ENCODE data around the gene KLF7.

Gene KLF7

GRCh38 chr2:207130958-207131521 lies 34.7 kb downstream of the KLF7 start:
- H3K4me3 Mint-ChIP-seq = no peak overlapping the region
- no peaks in the 10 kb centered on the region for H3K9me3 Mint-ChIP-seq
- ATAC-seq = no peak
- H3K27me3 Mint-ChIP-seq = no peaks in the 10 kb centered on the region
- H3K27ac Mint-ChIP-seq = peak overlapping the region; percentile 38
- peaks cover 49% of the 10 kb centered on the region for H3K36me3 Mint-ChIP-seq
- H3K4me1 Mint-ChIP-seq = peaks cover 68% of the 10 kb centered on the region

- peaks cover 49% of the 10 kb centered on the region for H3K36me3 Mint-ChIP-seq
- no peaks in the 10 kb centered on the region for H3K9me3 Mint-ChIP-seq
- H3K27ac Mint-ChIP-seq = no peak overlapping the region
- ATAC-seq = no peak
- H3K4me3 Mint-ChIP-seq = no peak overlapping the region
- no peaks in the 10 kb centered on the region for H3K27me3 Mint-ChIP-seq
- peaks cover 59% of the 10 kb centered on the region for H3K4me1 Mint-ChIP-seq
These were observed 35.9 kb downstream of the KLF7 start for GRCh38 chr2:207129821-207130220.

GRCh38 chr2:207128867-207129266 lies 36.9 kb downstream of the KLF7 start:
- Mint-ChIP-seq H3K9me3 (no peaks in the 10 kb centered on the region), H3K4me1 (peaks cover 53% of the 10 kb centered on the region)

GRCh38 chr2:207126724-207127308 lies 38.9 kb downstream of the KLF7 start:
- Mint-ChIP-seq H3K27ac (no peak overlapping the region), H3K4me1 (peaks cover 55% of the 10 kb centered on the region)

More at GRCh38 chr2:207128867-207129266, 36.9 kb downstream of the KLF7 start:
- no peaks in the 10 kb centered on the region for H3K27me3 Mint-ChIP-seq
- H3K4me3 Mint-ChIP-seq = no peak overlapping the region
- no peak overlapping the region for H3K27ac Mint-ChIP-seq
- H3K36me3 Mint-ChIP-seq = peaks cover 45% of the 10 kb centered on the region
- no peak for ATAC-seq

GRCh38 chr2:207123776-207124391 lies 41.9 kb downstream of the KLF7 start:
- Mint-ChIP-seq H3K9me3 (no peaks in the 10 kb centered on the region), H3K4me1 (peaks cover 50% of the 10 kb centered on the region), H3K4me3 (no peak overlapping the region), H3K27ac (no peak overlapping the region), H3K36me3 (peaks cover 52% of the 10 kb centered on the region), H3K27me3 (no peaks in the 10 kb centered on the region)
- no peak for ATAC-seq

More at GRCh38 chr2:207126724-207127308, 38.9 kb downstream of the KLF7 start:
- no peaks in the 10 kb centered on the region for H3K9me3 Mint-ChIP-seq
- peaks cover 50% of the 10 kb centered on the region for H3K36me3 Mint-ChIP-seq
- H3K27me3 Mint-ChIP-seq = no peaks in the 10 kb centered on the region
- no peak for ATAC-seq
- H3K4me3 Mint-ChIP-seq = no peak overlapping the region

GRCh38 chr2:207123335-207123744 lies 42.4 kb downstream of the KLF7 start:
- H3K27ac Mint-ChIP-seq = no peak overlapping the region
- peaks cover 52% of the 10 kb centered on the region for H3K36me3 Mint-ChIP-seq
- peaks cover 50% of the 10 kb centered on the region for H3K4me1 Mint-ChIP-seq
- no peak for ATAC-seq
- H3K27me3 Mint-ChIP-seq = no peaks in the 10 kb centered on the region
- H3K4me3 Mint-ChIP-seq = no peak overlapping the region
- H3K9me3 Mint-ChIP-seq = no peaks in the 10 kb centered on the region

GRCh38 chr2:207122651-207123334 lies 43.0 kb downstream of the KLF7 start:
- H3K9me3 Mint-ChIP-seq = no peaks in the 10 kb centered on the region
- H3K4me1 Mint-ChIP-seq = peaks cover 50% of the 10 kb centered on the region
- peaks cover 54% of the 10 kb centered on the region for H3K36me3 Mint-ChIP-seq
- H3K4me3 Mint-ChIP-seq = no peak overlapping the region
- ATAC-seq = no peak
- no peak overlapping the region for H3K27ac Mint-ChIP-seq
- H3K27me3 Mint-ChIP-seq = no peaks in the 10 kb centered on the region

GRCh38 chr2:207121784-207122183 lies 44.0 kb downstream of the KLF7 start:
- Mint-ChIP-seq H3K4me1 (peaks cover 53% of the 10 kb centered on the region), H3K36me3 (peaks cover 62% of the 10 kb centered on the region), H3K9me3 (no peaks in the 10 kb centered on the region), H3K27ac (no peak overlapping the region), H3K4me3 (no peak overlapping the region), H3K27me3 (no peaks in the 10 kb centered on the region)
- no peak for ATAC-seq

- H3K27me3 Mint-ChIP-seq = no peaks in the 10 kb centered on the region
- H3K4me3 Mint-ChIP-seq = no peak overlapping the region
- H3K4me1 Mint-ChIP-seq = peaks cover 48% of the 10 kb centered on the region
- peaks cover 59% of the 10 kb centered on the region for H3K36me3 Mint-ChIP-seq
- H3K9me3 Mint-ChIP-seq = no peaks in the 10 kb centered on the region
- no peak overlapping the region for H3K27ac Mint-ChIP-seq
- no peak for ATAC-seq
These were observed 46.7 kb downstream of the KLF7 start for GRCh38 chr2:207119048-207119447.

GRCh38 chr2:207117668-207118067 lies 48.1 kb downstream of the KLF7 start:
- Mint-ChIP-seq H3K4me1 (peaks cover 45% of the 10 kb centered on the region), H3K27me3 (no peaks in the 10 kb centered on the region), H3K9me3 (no peaks in the 10 kb centered on the region), H3K36me3 (peaks cover 45% of the 10 kb centered on the region), H3K4me3 (no peak overlapping the region), H3K27ac (no peak overlapping the region)
- no peak for ATAC-seq

- Mint-ChIP-seq H3K4me3 (no peak overlapping the region), H3K9me3 (no peaks in the 10 kb centered on the region), H3K27ac (no peak overlapping the region), H3K4me1 (peaks cover 33% of the 10 kb centered on the region), H3K36me3 (peaks cover 29% of the 10 kb centered on the region), H3K27me3 (no peaks in the 10 kb centered on the region)
- no peak for ATAC-seq
These were observed 49.9 kb downstream of the KLF7 start for GRCh38 chr2:207115715-207116364.

- Mint-ChIP-seq H3K36me3 (peaks cover 26% of the 10 kb centered on the region), H3K27ac (no peak overlapping the region), H3K4me1 (peaks cover 20% of the 10 kb centered on the region), H3K27me3 (no peaks in the 10 kb centered on the region), H3K4me3 (no peak overlapping the region), H3K9me3 (no peaks in the 10 kb centered on the region)
- ATAC-seq = no peak
These were observed 52.3 kb downstream of the KLF7 start for GRCh38 chr2:207113414-207113813.

GRCh38 chr2:207112785-207113184 lies 53.0 kb downstream of the KLF7 start:
- Mint-ChIP-seq H3K4me1 (peaks cover 25% of the 10 kb centered on the region), H3K27ac (no peak overlapping the region), H3K36me3 (peaks cover 29% of the 10 kb centered on the region), H3K27me3 (no peaks in the 10 kb centered on the region), H3K9me3 (no peaks in the 10 kb centered on the region), H3K4me3 (no peak overlapping the region)
- no peak for ATAC-seq

- Mint-ChIP-seq H3K27ac (no peak overlapping the region), H3K36me3 (peaks cover 29% of the 10 kb centered on the region), H3K4me3 (no peak overlapping the region), H3K27me3 (no peaks in the 10 kb centered on the region), H3K9me3 (no peaks in the 10 kb centered on the region), H3K4me1 (peaks cover 26% of the 10 kb centered on the region)
- no peak for ATAC-seq
These were observed 53.4 kb downstream of the KLF7 start for GRCh38 chr2:207112383-207112782.

- Mint-ChIP-seq H3K36me3 (peaks cover 31% of the 10 kb centered on the region), H3K9me3 (no peaks in the 10 kb centered on the region), H3K27ac (no peak overlapping the region), H3K27me3 (no peaks in the 10 kb centered on the region), H3K4me3 (no peak overlapping the region), H3K4me1 (peaks cover 23% of the 10 kb centered on the region)
- no peak for ATAC-seq
These were observed 54.0 kb downstream of the KLF7 start for GRCh38 chr2:207111757-207112156.
